ENCODE results near the gene UBE2G2. TPM values are rescaled to one million over a fixed set of nuclear protein-coding genes. Genes with fewer than 3 reads are reported as not detected.

The UBE2G2 gene
- total RNA-seq, 1 experiment from 2014 or later, result 159 TPM

DNA sequence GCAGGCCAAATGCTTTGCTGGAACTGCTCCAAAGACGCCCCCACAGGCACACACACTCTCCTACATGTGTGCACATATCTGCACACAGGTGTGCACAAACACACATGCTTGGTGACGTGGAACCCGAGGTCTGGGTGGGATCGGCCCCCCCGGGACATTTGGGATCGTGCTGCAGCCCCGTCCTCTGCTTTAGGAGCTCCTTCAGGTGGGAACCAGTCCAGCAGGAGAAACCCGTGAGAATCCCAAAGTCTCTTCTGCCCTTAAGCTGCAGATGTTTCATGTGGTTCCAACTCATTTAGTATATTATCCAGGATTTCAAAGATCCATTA, 38.6 kb downstream of the UBE2G2 start:
- Histone ChIP-seq H3K4me1 (ENCODE audit: insufficient read depth, low read length) (peaks cover 30% of the 10 kb centered on the region), H3K9ac (ENCODE audit: low read length) (no peak overlapping the region), H3K4me3 (ENCODE audit: low read length) (no peak overlapping the region), H3K27ac (ENCODE audit: low read length) (no peak overlapping the region), H2AFZ (ENCODE audit: low read length) (no peak overlapping the region), H3K4me2 (ENCODE audit: low read length) (no peak overlapping the region), H3K9me3 (ENCODE audit: low read length) (no peaks in the 10 kb centered on the region), H3K9me2 (replicated peaks; ENCODE audit: low read length) (no peaks in the 10 kb centered on the region), H3K79me2 (ENCODE audit: low read length) (no peaks in the 10 kb centered on the region), H4K20me1 (ENCODE audit: low read length) (no peaks in the 10 kb centered on the region), H3K27me3 (ENCODE audit: low read length) (no peaks in the 10 kb centered on the region), H3F3A (ENCODE audit: low read length, unreplicated experiment) (peaks cover 8% of the 10 kb centered on the region), H3K36me3 (ENCODE audit: low read depth, low read length) (no peaks in the 10 kb centered on the region)
- ATAC-seq (no peak), DNase-seq (no peak)
- CTCF ChIA-PET, result interaction anchor here (0.5 kb wide), 1 partner anchor 21 kb away, joined by 3 read pairs; no protein-coding TSS in a partner anchor
- intact Hi-C loops (cut with micrococcal nuclease), result no loop called here
- TF ChIP-seq EZH2phosphoT487 (IDR thresholded peaks at IDR 0.05; ENCODE audit: borderline replicate concordance, low read length) (no peak), EZH2 (IDR thresholded peaks at IDR 0.05; ENCODE audit: low read length, unreplicated experiment) (no peak)
- TF ChIP-seq, protein P1, sequence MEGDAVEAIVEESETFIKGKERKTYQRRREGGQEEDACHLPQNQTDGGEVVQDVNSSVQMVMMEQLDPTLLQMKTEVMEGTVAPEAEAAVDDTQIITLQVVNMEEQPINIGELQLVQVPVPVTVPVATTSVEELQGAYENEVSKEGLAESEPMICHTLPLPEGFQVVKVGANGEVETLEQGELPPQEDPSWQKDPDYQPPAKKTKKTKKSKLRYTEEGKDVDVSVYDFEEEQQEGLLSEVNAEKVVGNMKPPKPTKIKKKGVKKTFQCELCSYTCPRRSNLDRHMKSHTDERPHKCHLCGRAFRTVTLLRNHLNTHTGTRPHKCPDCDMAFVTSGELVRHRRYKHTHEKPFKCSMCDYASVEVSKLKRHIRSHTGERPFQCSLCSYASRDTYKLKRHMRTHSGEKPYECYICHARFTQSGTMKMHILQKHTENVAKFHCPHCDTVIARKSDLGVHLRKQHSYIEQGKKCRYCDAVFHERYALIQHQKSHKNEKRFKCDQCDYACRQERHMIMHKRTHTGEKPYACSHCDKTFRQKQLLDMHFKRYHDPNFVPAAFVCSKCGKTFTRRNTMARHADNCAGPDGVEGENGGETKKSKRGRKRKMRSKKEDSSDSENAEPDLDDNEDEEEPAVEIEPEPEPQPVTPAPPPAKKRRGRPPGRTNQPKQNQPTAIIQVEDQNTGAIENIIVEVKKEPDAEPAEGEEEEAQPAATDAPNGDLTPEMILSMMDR (conservative IDR thresholded peaks at IDR 0.05; ENCODE audit: low read depth, low read length), result no peak
- no TSS peak for BruUV-seq (replicated peaks)
- POLR2A ChIA-PET (ENCODE audit: unreplicated experiment), result no interaction called here

DNA sequence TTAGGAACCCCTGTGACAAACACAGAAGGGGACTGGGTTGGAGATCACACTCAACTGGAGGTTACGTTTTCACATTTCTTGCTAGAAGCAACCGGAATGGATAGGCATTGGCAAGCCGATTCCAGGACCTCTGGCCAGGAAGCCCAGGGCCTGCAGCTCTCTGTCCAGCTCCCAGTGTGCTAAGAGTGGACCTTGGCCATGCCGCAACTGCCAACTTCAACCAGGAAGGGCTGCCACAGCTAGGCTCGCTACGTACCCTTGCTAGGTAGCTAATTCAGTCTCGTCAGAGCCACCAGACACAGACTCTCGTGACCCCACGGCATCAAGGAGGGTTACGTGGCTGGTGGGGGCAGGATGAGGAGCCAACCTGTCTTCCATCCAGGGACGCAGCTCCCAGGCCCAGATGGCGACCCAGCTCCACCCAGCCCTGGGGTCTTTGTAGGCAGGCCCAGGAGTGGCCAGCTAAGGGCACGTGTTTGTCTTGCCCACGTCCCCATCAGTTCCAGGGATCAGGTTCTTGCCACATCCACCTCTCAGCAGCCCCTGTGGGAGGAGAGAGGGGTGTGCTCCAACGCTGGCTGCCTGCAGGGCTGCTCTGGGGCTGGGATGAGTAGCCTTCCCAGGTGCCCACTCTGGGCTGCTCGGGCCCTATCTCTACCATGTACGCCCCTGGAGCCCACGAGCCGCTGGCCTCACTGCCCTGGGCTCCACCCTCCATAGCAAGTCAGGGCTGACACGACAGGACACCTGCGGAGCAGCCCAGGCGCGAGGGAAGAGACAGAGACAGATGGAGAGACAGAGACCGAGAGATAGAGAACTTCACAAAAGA, 39.2 kb downstream of the UBE2G2 start:
- no peaks in the 10 kb centered on the region for H3K79me2 ChIP-seq (ENCODE audit: low read length)
- POLR2A ChIA-PET (ENCODE audit: unreplicated experiment), result no interaction called here
- BruUV-seq (replicated peaks), result no TSS peak
- H2AFZ ChIP-seq (ENCODE audit: low read length), result no peak overlapping the region
- H3F3A ChIP-seq (ENCODE audit: low read length, unreplicated experiment), result peaks cover 8% of the 10 kb centered on the region
- no peak for ATAC-seq
- TF ChIP-seq EZH2 (IDR thresholded peaks at IDR 0.05; ENCODE audit: low read length, unreplicated experiment) (no peak), EZH2phosphoT487 (IDR thresholded peaks at IDR 0.05; ENCODE audit: borderline replicate concordance, low read length) (no peak)
- TF ChIP-seq, protein P1 (conservative IDR thresholded peaks at IDR 0.05; ENCODE audit: low read depth, low read length), result no peak
- H3K9ac ChIP-seq (ENCODE audit: low read length), result no peak overlapping the region
- no peaks in the 10 kb centered on the region for H3K27me3 ChIP-seq (ENCODE audit: low read length)
- H3K9me3 ChIP-seq (ENCODE audit: low read length), result no peaks in the 10 kb centered on the region
- H3K4me3 ChIP-seq (ENCODE audit: low read length), result no peak overlapping the region
- H3K4me1 ChIP-seq (ENCODE audit: insufficient read depth, low read length), result peaks cover 30% of the 10 kb centered on the region
- intact Hi-C loops (cut with micrococcal nuclease), result no loop called here
- H3K9me2 ChIP-seq (replicated peaks; ENCODE audit: low read length), result no peaks in the 10 kb centered on the region
- H3K4me2 ChIP-seq (ENCODE audit: low read length), result no peak overlapping the region
- DNase-seq, result no peak
- H4K20me1 ChIP-seq (ENCODE audit: low read length), result no peaks in the 10 kb centered on the region
- no peaks in the 10 kb centered on the region for H3K36me3 ChIP-seq (ENCODE audit: low read depth, low read length)
- no peak overlapping the region for H3K27ac ChIP-seq (ENCODE audit: low read length)
- CTCF ChIA-PET, result no interaction called here

DNA sequence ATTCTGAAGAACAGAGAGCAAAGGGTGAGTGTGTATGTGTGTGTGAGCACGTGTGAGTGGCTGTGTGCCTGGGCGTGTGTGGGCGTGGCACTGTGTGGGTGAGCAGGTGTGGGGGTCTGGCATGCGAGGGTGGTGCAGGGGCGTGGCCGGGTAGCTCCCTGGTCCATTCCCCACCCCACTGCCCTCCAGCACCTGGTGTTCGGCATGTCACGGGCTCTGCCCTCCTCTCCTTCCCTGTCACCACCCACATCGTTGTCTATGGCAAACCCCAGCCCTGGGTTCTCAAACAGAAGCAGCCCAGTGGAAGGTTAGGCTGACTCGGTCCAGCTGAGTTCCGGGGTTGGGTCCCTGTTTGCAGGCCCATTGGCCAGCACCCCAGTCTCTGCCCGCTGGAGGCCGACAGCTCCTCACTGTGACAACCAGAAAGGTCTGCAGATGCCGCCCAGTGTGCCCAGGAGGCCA, 39.8 kb downstream of the UBE2G2 start:
- ChIA-PET POLR2A (ENCODE audit: unreplicated experiment) (no interaction called here), CTCF (interaction anchor here (0.6 kb wide), 1 partner anchor 423 kb away, joined by 9 read pairs; the partner anchor contains the start of gene CFAP410)
- H3K9me2 ChIP-seq (replicated peaks; ENCODE audit: low read length), result no peaks in the 10 kb centered on the region
- no peak overlapping the region for H3K9ac ChIP-seq (ENCODE audit: low read length)
- no peaks in the 10 kb centered on the region for H3K27me3 ChIP-seq (ENCODE audit: low read length)
- H3K79me2 ChIP-seq (ENCODE audit: low read length), result no peaks in the 10 kb centered on the region
- H3K4me3 ChIP-seq (ENCODE audit: low read length), result no peak overlapping the region
- TF ChIP-seq, protein P1 (conservative IDR thresholded peaks at IDR 0.05; ENCODE audit: low read depth, low read length), result no peak
- TF ChIP-seq EZH2 (IDR thresholded peaks at IDR 0.05; ENCODE audit: low read length, unreplicated experiment) (no peak), EZH2phosphoT487 (IDR thresholded peaks at IDR 0.05; ENCODE audit: borderline replicate concordance, low read length) (no peak)
- no peaks in the 10 kb centered on the region for H3K9me3 ChIP-seq (ENCODE audit: low read length)
- H3F3A ChIP-seq (ENCODE audit: low read length, unreplicated experiment), result peaks cover 8% of the 10 kb centered on the region
- no peak overlapping the region for H2AFZ ChIP-seq (ENCODE audit: low read length)
- no peak overlapping the region for H3K27ac ChIP-seq (ENCODE audit: low read length)
- H3K4me1 ChIP-seq (ENCODE audit: insufficient read depth, low read length), result peaks cover 25% of the 10 kb centered on the region
- intact Hi-C loops (cut with micrococcal nuclease), result no loop called here
- ATAC-seq (no peak), DNase-seq (no peak)
- H3K4me2 ChIP-seq (ENCODE audit: low read length), result no peak overlapping the region
- H3K36me3 ChIP-seq (ENCODE audit: low read depth, low read length), result no peaks in the 10 kb centered on the region
- no TSS peak for BruUV-seq (replicated peaks)
- no peaks in the 10 kb centered on the region for H4K20me1 ChIP-seq (ENCODE audit: low read length)
